Natural killer cell (primary cell): ENCODE results near the gene BMERB1. TPM values are rescaled to one million over a fixed set of nuclear protein-coding genes. Genes with fewer than 3 reads are reported as not detected.

Experiments
- ATAC-seq, 3 donors: fragments of 150-1000 bp in 2 of 3; fragments of 200-7000 bp in 1 of 3; cut with Tn5 transposase; 1 replicate in 1 of 3; 2 replicates in 2 of 3; pipeline ENCODE4 v1.10.0; 2021; ENCODE audit warnings: mild to moderate bottlenecking in 2 of 3, moderate library complexity in 2 of 3
- DNase-seq, 2 donors: peaks; one replicate each; pipeline versions ENCODE4 v3.0.0 to v3.0.0-alpha.2; 2013 to 2021; ENCODE audit warnings: mixed read lengths in 1 of 2
- H3K27ac ChIP-seq: one replicate; pipeline ENCODE4 v1.5.1; 2013; ENCODE audit warnings: mild to moderate bottlenecking, low read length
- H3K27me3 ChIP-seq: one replicate; pipeline ENCODE4 v1.6.1; 2013; ENCODE audit warnings: low read length; ENCODE audit not compliant: control insufficient read depth, insufficient read depth
- H3K36me3 ChIP-seq: one replicate; pipeline ENCODE4 v1.6.1; 2013; ENCODE audit warnings: low read length; ENCODE audit not compliant: control insufficient read depth, insufficient read depth
- H3K4me1 ChIP-seq: one replicate; pipeline ENCODE4 v1.6.1; 2013; ENCODE audit warnings: low read length; ENCODE audit not compliant: control insufficient read depth, insufficient read depth
- H3K4me3 ChIP-seq: one replicate; pipeline ENCODE4 v1.5.1; 2013; ENCODE audit warnings: low read length
- H3K9me3 ChIP-seq: one replicate; pipeline ENCODE4 v1.6.1; 2013; ENCODE audit warnings: low read length; ENCODE audit not compliant: control insufficient read depth, insufficient read depth
- H3K27ac Mint-ChIP-seq, 2 donors: one replicate each; pipeline ENCODE4 v1.8.0; 2022; ENCODE audit warnings: mild to moderate bottlenecking in 2 of 2, mixed read lengths in 2 of 2, moderate library complexity in 1 of 2
- H3K27me3 Mint-ChIP-seq, 2 donors: one replicate each; pipeline ENCODE4 v1.8.0; 2022; ENCODE audit warnings: low read depth in 2 of 2, mixed read lengths in 2 of 2
- H3K36me3 Mint-ChIP-seq: one replicate; pipeline ENCODE4 v1.8.0; 2022; ENCODE audit warnings: mixed read lengths
- H3K4me1 Mint-ChIP-seq, 2 donors: one replicate each; pipeline ENCODE4 v1.8.0; 2022; ENCODE audit warnings: mixed read lengths in 2 of 2
- H3K4me3 Mint-ChIP-seq: one replicate; pipeline ENCODE4 v1.8.0; 2022; ENCODE audit warnings: mild to moderate bottlenecking, moderate library complexity, mixed read lengths
- H3K9me3 Mint-ChIP-seq, 2 donors: one replicate each; pipeline ENCODE4 v1.8.0; 2022; ENCODE audit warnings: mixed read lengths in 2 of 2
- CTCF ChIP-seq: fragments of 200-600 bp; IDR thresholded peaks from one replicate; pipeline ENCODE4 v1.8.0; 2022; ENCODE audit warnings: antibody characterized with exemption
- WGBS: methylation state at CpG from one replicate; pipeline ENCODE4 v1.1.7; 2013; ENCODE audit warnings: missing lambda C conversion rate; ENCODE audit not compliant: insufficient coverage; 5-methylcytosine and 5-hydroxymethylcytosine counted together
- intact Hi-C: fragments of 100-400 bp; cut with micrococcal nuclease; formaldehyde crosslinking; loops from one replicate; pipeline ENCODE4 v1.14.2; 2022
- total RNA-seq, 4 donors: library from RNA; stranded (reverse); fragments of 120-200 nt in 1 of 4; gene quantifications; one replicate each; pipeline versions ENCODE4 v1.2.3 to v1.2.4, GENCODE V29; 2013 to 2022

The BMERB1 gene
- total RNA-seq, 3 donors from 2014 or later (not counting 1 experiment from before 2014, with no cell fraction given): 3.7 to 6.7 (median 4.5) TPM

- intact Hi-C loops: no loop called here
- H3K36me3 ChIP-seq: no peaks in the 10 kb centered on the region
- no peaks in the 10 kb centered on the region for H3K27me3 ChIP-seq
- no peaks in the 10 kb centered on the region for H3K9me3 ChIP-seq
- H3K27ac ChIP-seq: no peak overlapping the region
- peaks cover 11% of the 10 kb centered on the region for H3K36me3 Mint-ChIP-seq
- H3K4me3 Mint-ChIP-seq: no peak overlapping the region
- TF ChIP-seq CTCF: no peak
- H3K4me3 ChIP-seq: no peak overlapping the region
- peak overlapping the region; percentile 36 to 83 for H3K27ac Mint-ChIP-seq
- no peaks in the 10 kb centered on the region for H3K27me3 Mint-ChIP-seq
- peaks cover 40% of the 10 kb centered on the region for H3K4me1 ChIP-seq
- H3K9me3 Mint-ChIP-seq: peaks cover 3 to 6% of the 10 kb centered on the region in 2 donors
- 95% methylated on average over 17 of the region's 17 CpGs for WGBS
- ATAC-seq (no peak), DNase-seq (no peak)
- peaks cover 30 to 40% of the 10 kb centered on the region in 2 donors for H3K4me1 Mint-ChIP-seq
Observed at GRCh38 chr16:15587152-15587825, 152.9 kb downstream of the BMERB1 start.

- peak overlapping the region; percentile 5 for H3K27ac ChIP-seq
- H3K9me3 ChIP-seq: no peaks in the 10 kb centered on the region
- Mint-ChIP-seq H3K4me1 (peaks cover 46 to 70% of the 10 kb centered on the region in 2 donors), H3K27ac (peak overlapping the region; percentile 83 to 96), H3K9me3 (peaks cover 2% of the 10 kb centered on the region in 2 donors), H3K4me3 (peak overlapping the region; percentile 50), H3K27me3 (no peaks in the 10 kb centered on the region), H3K36me3 (peaks cover 19% of the 10 kb centered on the region)
- peaks cover 57% of the 10 kb centered on the region for H3K4me1 ChIP-seq
- intact Hi-C loops: no loop called here
- peaks cover 24% of the 10 kb centered on the region for H3K36me3 ChIP-seq
- DNase-seq (peak; percentile 41 to 42), ATAC-seq (no peak)
- no peak overlapping the region for H3K4me3 ChIP-seq
- TF ChIP-seq CTCF: no peak
- H3K27me3 ChIP-seq: no peaks in the 10 kb centered on the region
- WGBS: 65% methylated on average over 9 of the region's 9 CpGs
Observed at GRCh38 chr16:15592324-15592723, 157.9 kb downstream of the BMERB1 start.

- Histone ChIP-seq H3K27ac (no peak overlapping the region), H3K4me3 (no peak overlapping the region), H3K4me1 (peaks cover 56% of the 10 kb centered on the region), H3K36me3 (peaks cover 31% of the 10 kb centered on the region), H3K9me3 (no peaks in the 10 kb centered on the region), H3K27me3 (no peaks in the 10 kb centered on the region)
- Mint-ChIP-seq H3K9me3 (peaks cover 2% of the 10 kb centered on the region in 2 donors), H3K36me3 (peaks cover 19% of the 10 kb centered on the region), H3K27me3 (no peaks in the 10 kb centered on the region), H3K4me3 (peak overlapping the region; percentile 32), H3K27ac (peak overlapping the region; percentile 83 to 96), H3K4me1 (peaks cover 46 to 69% of the 10 kb centered on the region in 2 donors)
- TF ChIP-seq CTCF: no peak
- ATAC-seq: no peak
- intact Hi-C loops: no loop called here
- no peak for DNase-seq
- 90% methylated on average over 8 of the region's 9 CpGs for WGBS
Observed at GRCh38 chr16:15593235-15593634, 158.8 kb downstream of the BMERB1 start.
